SHP77 treated with DMSO at 0.1 percent for 48 hours (cell line): ENCODE measurements around the gene ARHGEF3.
A peak's percentile ranks its signal among the peaks of the same experiment; 100 is the strongest.

Experiments
- DNase-seq: peaks from one replicate; lab custom pipeline; 2025; lab: John Stamatoyannopoulos, UW

ARHGEF3 gene

GRCh38 chr3:56795829-56796185 is 5.9 kb downstream of the ARHGEF3 start:
- no peak for DNase-seq

GRCh38 chr3:56795097-56795828 is 6.5 kb downstream of the ARHGEF3 start:
- DNase-seq, result no peak

GRCh38 chr3:56792193-56792592 is 9.6 kb downstream of the ARHGEF3 start:
- DNase-seq, result no peak

- no peak for DNase-seq
These were observed 11.5 kb downstream of the ARHGEF3 start for GRCh38 chr3:56790016-56790821.

GRCh38 chr3:56789076-56789475 is 12.7 kb downstream of the ARHGEF3 start:
- no peak for DNase-seq

GRCh38 chr3:56788521-56788920 is 13.2 kb downstream of the ARHGEF3 start:
- DNase-seq, result no peak

- DNase-seq, result no peak
These were observed 13.9 kb downstream of the ARHGEF3 start for GRCh38 chr3:56787784-56788256.

GRCh38 chr3:56787258-56787775 is 14.4 kb downstream of the ARHGEF3 start:
- DNase-seq, result no peak

- no peak for DNase-seq
These were observed 16.2 kb downstream of the ARHGEF3 start for GRCh38 chr3:56785499-56785898.

GRCh38 chr3:56784448-56785001 is 17.2 kb downstream of the ARHGEF3 start:
- DNase-seq, result no peak

- DNase-seq, result peak; percentile 83
These were observed 17.9 kb downstream of the ARHGEF3 start for GRCh38 chr3:56783644-56784447.

GRCh38 chr3:56782906-56783305 is 18.8 kb downstream of the ARHGEF3 start:
- no peak for DNase-seq

GRCh38 chr3:56782215-56782614 is 19.5 kb downstream of the ARHGEF3 start:
- no peak for DNase-seq

- no peak for DNase-seq
These were observed 20.0 kb downstream of the ARHGEF3 start for GRCh38 chr3:56781762-56782161.

- DNase-seq, result no peak
These were observed 20.8 kb downstream of the ARHGEF3 start for GRCh38 chr3:56780936-56781335.

GRCh38 chr3:56778893-56779292 is 22.9 kb downstream of the ARHGEF3 start:
- no peak for DNase-seq

- DNase-seq, result no peak
These were observed 25.2 kb downstream of the ARHGEF3 start for GRCh38 chr3:56776556-56776950.

- peak; percentile 7 for DNase-seq
These were observed 25.8 kb downstream of the ARHGEF3 start for GRCh38 chr3:56775838-56776555.

- peak; percentile 21 for DNase-seq
These were observed 26.3 kb downstream of the ARHGEF3 start for GRCh38 chr3:56775445-56775837.

GRCh38 chr3:56773986-56774385 is 27.8 kb downstream of the ARHGEF3 start:
- DNase-seq, result no peak
